K562 (cell line): Measurements from ENCODE around the gene SLBP. TPM values are rescaled to one million over a fixed set of nuclear protein-coding genes. Genes with fewer than 3 reads are reported as not detected.

Source experiments
- ATAC-seq: fragments of 200-7000 bp; cut with Tn5 transposase; 3 replicates; pipeline ENCODE4 v1.9.1; 2020; ENCODE audit warnings: moderate library complexity
- BruUV-seq: library from RNA; stranded (reverse); fragments of 400-500 nt; replicated peaks from 2 replicates; lab custom pipeline; 2021; lab: Mats Ljungman, UMichigan
- CTCF ChIA-PET: fragments of 300-600 bp; formaldehyde crosslinking; extraction: SDS; loops from one replicate; lab custom pipeline; 2021; ENCODE audit warnings: low intra/inter-chr PET ratio; lab: Yijun Ruan, JAX
- POLR2A ChIA-PET: fragments of 300-600, 350-650 bp; sonication (Branson Sonifier 250); formaldehyde crosslinking; extraction: SDS; loops from one replicate; lab custom pipeline; 2021; ENCODE audit warnings: antibody characterized with exemption, inconsistent platforms; lab: Yijun Ruan, JAX
- DNase-seq, 4 experiments: peaks; one replicate each; pipeline versions ENCODE4 v3.0.0 to v3.0.0-alpha.2; 2011 to 2018; ENCODE audit warnings: low spot score in 3 of 4, mixed read lengths in 3 of 4; ENCODE audit errors: extremely low read depth in 1 of 4
- FAIRE-seq: peaks from 2 replicates; lab custom pipeline; 2011; peaks lifted over from hg19 to GRCh38; lab: Jason Lieb, UNC
- H2AFZ ChIP-seq: 2 replicates; pipeline ENCODE4 v1.6.0; 2011; ENCODE audit warnings: low read depth, low read length, control low read depth, inconsistent platforms
- H3K27ac ChIP-seq: fragments of 200-600 bp; 3 replicates; pipeline ENCODE4 v1.8.0; 2011; ENCODE audit warnings: low read depth, mild to moderate bottlenecking, control low read depth, inconsistent platforms, low read length, moderate library complexity, mixed read lengths; ENCODE audit errors: extremely low read depth
- H3K27me3 ChIP-seq, 2 experiments: fragments of 300-600 bp in 1 of 2; 2 replicates in 1 of 2; 3 replicates in 1 of 2; pipeline versions ENCODE4 v1.6.0 to v1.8.0; 2011; ENCODE audit warnings: inconsistent platforms in 2 of 2, low read length in 2 of 2, mild to moderate bottlenecking in 1 of 2, mixed read lengths in 1 of 2, moderate library complexity in 1 of 2; ENCODE audit not compliant: control insufficient read depth in 2 of 2, insufficient read depth in 2 of 2
- H3K36me3 ChIP-seq: fragments of 300-600 bp; 3 replicates; pipeline ENCODE4 v1.8.0; 2011; ENCODE audit warnings: mild to moderate bottlenecking, low read length, inconsistent platforms; ENCODE audit not compliant: control insufficient read depth, insufficient read depth
- H3K4me1 ChIP-seq, 2 experiments: fragments of 200-600 bp in 1 of 2; replicated peaks in 1 of 2; 2 replicates in 1 of 2; 3 replicates in 1 of 2; pipeline versions ENCODE4 v1.5.1 to v1.8.0; 2011; ENCODE audit warnings: inconsistent platforms in 2 of 2, low read length in 2 of 2, mild to moderate bottlenecking in 1 of 2, mixed read lengths in 1 of 2, moderate library complexity in 1 of 2; ENCODE audit not compliant: control insufficient read depth in 2 of 2, insufficient read depth in 2 of 2
- H3K4me2 ChIP-seq: 2 replicates; pipeline ENCODE4 v1.6.1; 2011; ENCODE audit warnings: low read length, control low read depth, inconsistent platforms, mixed read lengths; ENCODE audit not compliant: insufficient read depth
- H3K4me3 ChIP-seq: fragments of 200-600 bp; sonication (generic), shearing (Covaris generic); 2 replicates; pipeline ENCODE4 v1.5.1; 2016; ENCODE audit warnings: control low read depth, inconsistent platforms
- H3K79me2 ChIP-seq: fragments of 200-600 bp; 3 replicates; pipeline ENCODE4 v1.8.0; 2011; ENCODE audit warnings: low read length, inconsistent platforms; ENCODE audit not compliant: control insufficient read depth, insufficient read depth
- H3K9ac ChIP-seq, 2 experiments: 2 replicates each; pipeline versions ENCODE4 v1.6.0 to v1.6.1; 2011; ENCODE audit warnings: low read depth in 2 of 2, low read length in 2 of 2, control low read depth in 1 of 2, inconsistent platforms in 1 of 2, mild to moderate bottlenecking in 1 of 2, mixed read lengths in 1 of 2; ENCODE audit not compliant: insufficient read depth in 1 of 2
- H3K9me1 ChIP-seq: one replicate; pipeline ENCODE4 v1.6.0; 2011; ENCODE audit warnings: inconsistent platforms, mild to moderate bottlenecking, low read length, moderate library complexity; ENCODE audit not compliant: control insufficient read depth, insufficient read depth
- H3K9me3 ChIP-seq: replicated peaks from 2 replicates; pipeline ENCODE4 v1.5.1; 2011; ENCODE audit warnings: low read depth, low read length, inconsistent platforms; ENCODE audit not compliant: control insufficient read depth, insufficient read depth
- H4K20me1 ChIP-seq: replicated peaks from 2 replicates; pipeline ENCODE4 v1.6.1; 2011; ENCODE audit warnings: low read length, inconsistent platforms, mixed read lengths; ENCODE audit not compliant: control insufficient read depth, insufficient read depth
- EZH2 ChIP-seq: IDR thresholded peaks from 2 replicates; pipeline ENCODE4 v1.6.1; 2012; ENCODE audit warnings: low read depth, mild to moderate bottlenecking, inconsistent platforms, low read length, borderline replicate concordance
- FOS ChIP-seq: IDR thresholded peaks from 3 replicates; pipeline ENCODE4 v1.6.1; 2011; ENCODE audit not compliant: insufficient read length; ENCODE audit errors: extremely low read depth
- POLR2G ChIP-seq: fragments of 200-400 bp; formaldehyde crosslinking; IDR thresholded peaks from 2 replicates; pipeline ENCODE4 v1.6.1; 2017; ENCODE audit warnings: low read depth, mild to moderate bottlenecking, antibody characterized with exemption, low read length, moderate library complexity
- WGBS: fragments of 100-300 bp; shearing (Covaris generic); methylation state at CpG from one replicate; pipeline ENCODE4 v1.1.6; 2016; ENCODE audit warnings: low coverage, mixed read lengths; ENCODE audit not compliant: insufficient coverage; ENCODE audit errors: missing lambda C conversion rate; 5-methylcytosine and 5-hydroxymethylcytosine counted together
- in situ Hi-C: fragments of 300-500 bp; cut with MboI; formaldehyde crosslinking; loops from 4 replicates; pipeline ENCODE4 v1.15.0; 2018; ENCODE audit warnings: inconsistent platforms, mixed read lengths
- intact Hi-C: fragments of 100-400 bp; cut with micrococcal nuclease; formaldehyde crosslinking; loops from 2 replicates; pipeline ENCODE4 v1.14.2; 2022
- polyA plus RNA-seq, 8 experiments: library from polyadenylated mRNA; depleted of rRNA in 4 of 8; stranded (reverse) in 5 of 8; unstranded in 3 of 8; fragments of >200 nt; fragmentation: Nextera tagmentation in 2 of 8; fragmentation: Illumina TruSeq in 1 of 8; extraction: Ambion mirVana in 2 of 8; extraction: Trizol in 1 of 8; gene quantifications; 2 replicates each; pipeline versions ENCODE4 v1.2.1 to v1.2.3, GENCODE V29; 2011 to 2014; ENCODE audit warnings: inconsistent platforms in 1 of 8, missing spikeins in 1 of 8
- total RNA-seq, 7 experiments: library from RNA; depleted of rRNA in 6 of 7; stranded (reverse); fragments of >200 nt in 6 of 7; fragmentation: Illumina TruSeq in 2 of 7; extraction: Trizol in 2 of 7; gene quantifications; 2 replicates each; pipeline versions ENCODE4 v1.2.1 to v1.2.3, GENCODE V29; 2011 to 2021; ENCODE audit warnings: low replicate concordance in 1 of 7

SLBP gene
- total and polyA plus RNA-seq, 9 of the 15 experiments (the other 6 are each of a cell fraction or from before 2014, with no cell fraction given) = 49.4 to 221 (median 162) TPM

GRCh38 chr4:1731180-1731579 is 19.1 kb upstream of the SLBP start:
- Histone ChIP-seq H3K79me2 (peaks cover 54% of the 10 kb centered on the region), H3K9me1 (no peaks in the 10 kb centered on the region), H2AFZ (no peak overlapping the region), H3K4me1 (peaks cover 0 to 30% of the 10 kb centered on the region in 2 experiments; a peak in 1 of 5 replicates), H3K27me3 (no peaks in the 10 kb centered on the region), H3K9me3 (peaks cover 2% of the 10 kb centered on the region; the same call in 1 of the 2 replicates), H3K4me2 (no peak overlapping the region), H3K27ac (no peak overlapping the region), H3K9ac (0 out of 4 replicates have a peak overlapping the region, but pooled peaks of 1 of the 2 experiments have one; percentile 23), H3K4me3 (no peak overlapping the region), H3K36me3 (peaks cover 95% of the 10 kb centered on the region), H4K20me1 (peaks cover 17% of the 10 kb centered on the region)
- ChIA-PET CTCF (no interaction called here), POLR2A (interaction anchor here (0.9 to 2.8 kb wide), 3 partner anchors 10 to 102 kb away, joined by 3 to 20 read pairs (median 11); partner anchors contain the start of genes TACC3 and TMEM129)
- FAIRE-seq (no peak), ATAC-seq (no peak), DNase-seq (no peak)
- BruUV-seq = no TSS peak
- WGBS = 99% methylated on average over 9 of the region's 10 CpGs
- 0 out of 2 replicates have a peak, but pooled peaks have one; percentile 1 for TF ChIP-seq POLR2G
- no peak for TF ChIP-seq EZH2
- in situ Hi-C loops (no loop called here), intact Hi-C loops (no loop called here)

- H3K27me3 ChIP-seq = no peaks in the 10 kb centered on the region
- peaks cover 22% of the 10 kb centered on the region for H4K20me1 ChIP-seq
- DNase-seq = no peak
- no peak overlapping the region for H2AFZ ChIP-seq
- H3K4me2 ChIP-seq = no peak overlapping the region
- H3K4me1 ChIP-seq = peaks cover 0 to 35% of the 10 kb centered on the region in 2 experiments; a peak in 3 of 5 replicates
- no peak overlapping the region for H3K27ac ChIP-seq
- WGBS = 97% methylated on average over 12 of the region's 16 CpGs
- TF ChIP-seq FOS (no peak), POLR2G (peak; percentile 48)
- BruUV-seq = no TSS peak
- no peak overlapping the region; a peak in 1 of 4 replicates for H3K9ac ChIP-seq
- intact Hi-C loops (no loop called here), in situ Hi-C loops (no loop called here)
- H3K9me3 ChIP-seq = peaks cover 2% of the 10 kb centered on the region; the same call in 1 of the 2 replicates
- no peak overlapping the region for H3K4me3 ChIP-seq
- H3K9me1 ChIP-seq = no peaks in the 10 kb centered on the region
- POLR2A ChIA-PET = interaction anchor here (0.9 to 2.8 kb wide), 6 partner anchors 10 to 219 kb away, joined by 3 to 20 read pairs (median 6); partner anchors contain the start of genes SLBP, TACC3 and TMEM129
- CTCF ChIA-PET = no interaction called here
- H3K79me2 ChIP-seq = peaks cover 60% of the 10 kb centered on the region
- FAIRE-seq = no peak
- ATAC-seq = no peak
- H3K36me3 ChIP-seq = peaks cover 95% of the 10 kb centered on the region
These were observed 18.5 kb upstream of the SLBP start for GRCh38 chr4:1730532-1731135.
